B cell (primary cell): Measurements from ENCODE around the gene URM1. TPM values are rescaled to one million over a fixed set of nuclear protein-coding genes. Genes with fewer than 3 reads are reported as not detected.

ENCODE experiments used
- ATAC-seq: fragments of 200-7000 bp; cut with Tn5 transposase; one replicate; pipeline ENCODE4 v1.10.0; 2021; ENCODE audit warnings: low read depth, mild to moderate bottlenecking, moderate number of reproducible peaks, moderate library complexity
- CTCF ChIA-PET: fragments of 350-600 bp; sonication (Branson Sonifier 250); formaldehyde crosslinking; loops from one replicate; lab custom pipeline; 2021; ENCODE audit warnings: antibody characterized with exemption, inconsistent platforms; lab: Charles Lee
- POLR2A ChIA-PET: fragments of 350-600 bp; sonication (Branson Sonifier 250); formaldehyde crosslinking; loops from one replicate; lab custom pipeline; 2021; ENCODE audit warnings: antibody characterized with exemption; lab: Charles Lee
- DNase-seq: peaks from one replicate; pipeline ENCODE4 v3.0.0; 2013
- H2AFZ ChIP-seq: 2 replicates; pipeline ENCODE4 v1.6.1; 2012; ENCODE audit warnings: mild to moderate bottlenecking, low read depth, low read length; ENCODE audit not compliant: insufficient read depth, poor library complexity, severe bottlenecking
- H3K27ac ChIP-seq, 2 donors: 1 replicate in 1 of 2; 2 replicates in 1 of 2; pipeline ENCODE4 v1.5.1; 2012 to 2013; ENCODE audit warnings: low read length in 2 of 2, mild to moderate bottlenecking in 2 of 2, moderate library complexity in 1 of 2
- H3K27me3 ChIP-seq, 4 experiments: fragments of 200-600 bp in 1 of 4; sonication (generic) in 1 of 4; replicated peaks in 1 of 4; 1 replicate in 2 of 4; 2 replicates in 2 of 4; pipeline versions ENCODE4 v1.6.1 to v1.7.0; 2013 to 2016; ENCODE audit warnings: low read length in 3 of 4, mild to moderate bottlenecking in 2 of 4, mixed read lengths in 1 of 4, moderate library complexity in 1 of 4; ENCODE audit not compliant: insufficient read depth in 4 of 4, control insufficient read depth in 3 of 4; ENCODE audit errors: control extremely low read depth in 1 of 4
- H3K36me3 ChIP-seq, 2 experiments: replicated peaks in 1 of 2; 1 replicate in 1 of 2; 2 replicates in 1 of 2; pipeline versions ENCODE4 v1.6.1 to v1.7.1; 2013; ENCODE audit warnings: low read length in 1 of 2; ENCODE audit not compliant: insufficient read depth in 2 of 2, control insufficient read depth in 1 of 2; ENCODE audit errors: control extremely low read depth in 1 of 2, extremely low read depth in 1 of 2
- H3K4me1 ChIP-seq, 2 donors: fragments of 200-600 bp in 1 of 2; sonication (generic) in 1 of 2; 1 replicate in 1 of 2; 2 replicates in 1 of 2; pipeline versions ENCODE4 v1.5.1 to v1.6.1; 2013 to 2017; ENCODE audit warnings: low read length in 2 of 2; ENCODE audit not compliant: control insufficient read depth in 2 of 2, insufficient read depth in 2 of 2
- H3K4me2 ChIP-seq: replicated peaks from 2 replicates; pipeline ENCODE3; 2012; ENCODE audit warnings: mild to moderate bottlenecking, low read depth, low read length; ENCODE audit not compliant: poor library complexity, severe bottlenecking
- H3K4me3 ChIP-seq, 5 experiments: fragments of 200-600 bp in 1 of 5; sonication (generic) in 1 of 5; 1 replicate in 3 of 5; 2 replicates in 2 of 5; pipeline versions ENCODE4 v1.5.1 to v1.7.0; 2011 to 2016; ENCODE audit warnings: low read length in 4 of 5, mild to moderate bottlenecking in 4 of 5, low read depth in 2 of 5, control low read depth in 1 of 5, moderate library complexity in 1 of 5; ENCODE audit not compliant: insufficient read depth in 1 of 5; ENCODE audit errors: control extremely low read depth in 1 of 5, extremely low read depth in 1 of 5
- H3K79me2 ChIP-seq: fragments of 200-600 bp; sonication (generic); one replicate; pipeline ENCODE4 v1.6.0; 2016; ENCODE audit warnings: low read length; ENCODE audit not compliant: control insufficient read depth, insufficient read depth
- H3K9ac ChIP-seq: fragments of 200-600 bp; sonication (generic); 2 replicates; pipeline ENCODE4 v1.6.1; 2017; ENCODE audit warnings: mild to moderate bottlenecking, low read length, moderate library complexity
- H3K9me3 ChIP-seq, 3 donors: one replicate each; pipeline versions ENCODE4 v1.6.1 to v1.7.1; 2013; ENCODE audit warnings: low read length in 2 of 3; ENCODE audit not compliant: control insufficient read depth in 2 of 3, insufficient read depth in 1 of 3; ENCODE audit errors: control extremely low read depth in 1 of 3
- H4K20me1 ChIP-seq: 2 replicates; pipeline ENCODE4 v1.6.0; 2012; ENCODE audit warnings: mild to moderate bottlenecking, low read length; ENCODE audit not compliant: insufficient read depth, control insufficient read depth, poor library complexity, severe bottlenecking
- H3K27ac Mint-ChIP-seq: one replicate; pipeline ENCODE4 v1.8.0; 2021; ENCODE audit warnings: mixed read lengths
- H3K27me3 Mint-ChIP-seq: one replicate; pipeline ENCODE4 v1.8.0; 2021; ENCODE audit warnings: mixed read lengths
- H3K4me1 Mint-ChIP-seq: one replicate; pipeline ENCODE4 v1.8.0; 2021; ENCODE audit warnings: mixed read lengths
- H3K4me3 Mint-ChIP-seq: one replicate; pipeline ENCODE4 v1.8.0; 2021; ENCODE audit warnings: mixed read lengths
- H3K9me3 Mint-ChIP-seq: one replicate; pipeline ENCODE4 v1.8.0; 2022; ENCODE audit warnings: mixed read lengths; ENCODE audit not compliant: insufficient read depth
- EZH2 ChIP-seq: IDR thresholded peaks from 2 replicates; pipeline ENCODE4 v1.6.1; 2012; ENCODE audit warnings: borderline replicate concordance, low read depth, mild to moderate bottlenecking, moderate library complexity, low read length; ENCODE audit not compliant: insufficient read depth, poor library complexity, severe bottlenecking
- WGBS: methylation state at CpG from one replicate; pipeline ENCODE4 v1.1.5; 2013; ENCODE audit warnings: missing lambda C conversion rate; ENCODE audit not compliant: insufficient coverage; 5-methylcytosine and 5-hydroxymethylcytosine counted together
- intact Hi-C: fragments of 100-400 bp; cut with micrococcal nuclease; formaldehyde crosslinking; loops from one replicate; pipeline ENCODE4 v1.10.0; 2022
- polyA plus RNA-seq: library from polyadenylated mRNA; depleted of rRNA; stranded (reverse); fragments of >200 nt; gene quantifications from 2 replicates; pipeline ENCODE4 v1.2.3, GENCODE V29; 2012
- total RNA-seq, 2 donors: library from RNA; stranded (reverse); fragments of 120-200 nt in 1 of 2; gene quantifications; 1 replicate in 1 of 2; 2 replicates in 1 of 2; pipeline versions ENCODE4 v1.2.3 to v1.2.4, GENCODE V29; 2013 to 2022
- TF ChIP-seq, protein P1 (sequence below): fragments of 200-600 bp; IDR thresholded peaks from one replicate; pipeline ENCODE4 v1.8.0; 2022; ENCODE audit warnings: antibody characterized with exemption, mild to moderate bottlenecking

The URM1 gene
- total and polyA plus RNA-seq, 2 donors (not counting 1 experiment from before 2014, with no cell fraction given) = 40.3 to 43.8 TPM

- Histone ChIP-seq H3K36me3 (peaks cover 0 to 11% of the 10 kb centered on the region in 2 experiments), H2AFZ (no peak overlapping the region), H4K20me1 (no peaks in the 10 kb centered on the region), H3K4me1 (peaks cover 0 to 9% of the 10 kb centered on the region in 2 donors), H3K27ac (no peak overlapping the region), H3K9ac (no peak overlapping the region), H3K27me3 (no peaks in the 10 kb centered on the region), H3K9me3 (no peaks in the 10 kb centered on the region), H3K4me3 (no peak overlapping the region), H3K79me2 (no peaks in the 10 kb centered on the region), H3K4me2 (no peak overlapping the region)
- 100% methylated on average over 3 of the region's 4 CpGs for WGBS
- no peak overlapping the region for H3K27ac Mint-ChIP-seq
- ChIA-PET POLR2A (no interaction called here), CTCF (no interaction called here)
- H3K4me1 Mint-ChIP-seq = peaks cover 4% of the 10 kb centered on the region
- no peaks in the 10 kb centered on the region for H3K9me3 Mint-ChIP-seq
- no peak overlapping the region for H3K4me3 Mint-ChIP-seq
- ATAC-seq = no peak
- intact Hi-C loops = no loop called here
- no peaks in the 10 kb centered on the region for H3K27me3 Mint-ChIP-seq
- TF ChIP-seq EZH2 = no peak
- TF ChIP-seq, protein P1, sequence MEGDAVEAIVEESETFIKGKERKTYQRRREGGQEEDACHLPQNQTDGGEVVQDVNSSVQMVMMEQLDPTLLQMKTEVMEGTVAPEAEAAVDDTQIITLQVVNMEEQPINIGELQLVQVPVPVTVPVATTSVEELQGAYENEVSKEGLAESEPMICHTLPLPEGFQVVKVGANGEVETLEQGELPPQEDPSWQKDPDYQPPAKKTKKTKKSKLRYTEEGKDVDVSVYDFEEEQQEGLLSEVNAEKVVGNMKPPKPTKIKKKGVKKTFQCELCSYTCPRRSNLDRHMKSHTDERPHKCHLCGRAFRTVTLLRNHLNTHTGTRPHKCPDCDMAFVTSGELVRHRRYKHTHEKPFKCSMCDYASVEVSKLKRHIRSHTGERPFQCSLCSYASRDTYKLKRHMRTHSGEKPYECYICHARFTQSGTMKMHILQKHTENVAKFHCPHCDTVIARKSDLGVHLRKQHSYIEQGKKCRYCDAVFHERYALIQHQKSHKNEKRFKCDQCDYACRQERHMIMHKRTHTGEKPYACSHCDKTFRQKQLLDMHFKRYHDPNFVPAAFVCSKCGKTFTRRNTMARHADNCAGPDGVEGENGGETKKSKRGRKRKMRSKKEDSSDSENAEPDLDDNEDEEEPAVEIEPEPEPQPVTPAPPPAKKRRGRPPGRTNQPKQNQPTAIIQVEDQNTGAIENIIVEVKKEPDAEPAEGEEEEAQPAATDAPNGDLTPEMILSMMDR = no peak
- DNase-seq = no peak
Measured at GRCh38 chr9:128358861-128359260, 12.3 kb upstream of the URM1 start.

- DNase-seq (no peak), ATAC-seq (no peak)
- no peak for TF ChIP-seq EZH2
- TF ChIP-seq, protein P1 = no peak
- Histone ChIP-seq H3K4me2 (no peak overlapping the region), H3K27me3 (no peaks in the 10 kb centered on the region), H3K36me3 (no peaks in the 10 kb centered on the region), H3K27ac (no peak overlapping the region), H3K79me2 (no peaks in the 10 kb centered on the region), H3K4me3 (no peak overlapping the region), H3K4me1 (peaks cover 10 to 21% of the 10 kb centered on the region in 2 donors), H3K9me3 (no peaks in the 10 kb centered on the region), H3K9ac (no peak overlapping the region), H4K20me1 (no peaks in the 10 kb centered on the region), H2AFZ (no peak overlapping the region)
- H3K4me3 Mint-ChIP-seq = no peak overlapping the region
- CTCF ChIA-PET = interaction anchor here (0.5 to 2.7 kb wide), 6 partner anchors 10 to 77 kb away, joined by 3 to 35 read pairs (median 10); partner anchors contain the start of gene URM1
- H3K9me3 Mint-ChIP-seq = no peaks in the 10 kb centered on the region
- H3K27me3 Mint-ChIP-seq = no peaks in the 10 kb centered on the region
- 86% methylated on average over 1 of the region's 2 CpGs for WGBS
- POLR2A ChIA-PET = interaction anchor here (2.7 kb wide), 1 partner anchor 11 kb away, joined by 20 read pairs; the partner anchor contains the start of gene URM1
- intact Hi-C loops = no loop called here
- peaks cover 9% of the 10 kb centered on the region for H3K4me1 Mint-ChIP-seq
- H3K27ac Mint-ChIP-seq = no peak overlapping the region
Measured at GRCh38 chr9:128360826-128361225, 10.3 kb upstream of the URM1 start.
